Mucosa of descending colon (tissue), 3 donors: ENCODE measurements around the gene TEX28. TPM values are rescaled to one million over a fixed set of nuclear protein-coding genes. Genes with fewer than 3 reads are reported as not detected.
A peak's percentile ranks its signal among the peaks of the same experiment; 100 is the strongest.

ENCODE experiments used
- ATAC-seq: fragments of 200-7000 bp; cut with Tn5 transposase; one replicate; pipeline ENCODE4 v1.9.1; 2020; ENCODE audit warnings: mild to moderate bottlenecking, moderate library complexity
- DNase-seq, 3 donors: peaks; one replicate each; pipeline ENCODE4 v3.0.0-alpha.2; 2020
- H3K36me3 ChIP-seq: fragments of 200-600 bp; one replicate; pipeline ENCODE4 v1.8.0; 2021; ENCODE audit warnings: low read depth, mild to moderate bottlenecking
- H3K4me1 ChIP-seq: fragments of 200-600 bp; one replicate; pipeline ENCODE4 v1.8.0; 2021; ENCODE audit warnings: low read depth, mild to moderate bottlenecking
- H3K4me3 ChIP-seq: fragments of 200-600 bp; one replicate; pipeline ENCODE4 v1.8.0; 2021; ENCODE audit warnings: mild to moderate bottlenecking
- H3K9me3 ChIP-seq: fragments of 200-600 bp; one replicate; pipeline ENCODE4 v1.8.0; 2021; ENCODE audit warnings: mild to moderate bottlenecking
- CTCF ChIP-seq: fragments of 200-600 bp; IDR thresholded peaks from one replicate; pipeline ENCODE4 v1.8.0; 2022; ENCODE audit warnings: antibody characterized with exemption, mild to moderate bottlenecking
- intact Hi-C, 2 donors: fragments of 100-400 bp; cut with DNase I in 1 of 2; cut with micrococcal nuclease in 1 of 2; formaldehyde crosslinking; loops; one replicate each; pipeline versions ENCODE4 v1.11.0 to v1.11.1; 2022; cut with DNase I, micrococcal nuclease
- total RNA-seq, 3 donors: library from RNA; stranded (reverse); fragmentation: NEBNext Ultra II Directional in 2 of 3; extraction: Animal tissue kit (Norgen Biotek cat#: 25700) in 2 of 3; gene quantifications; one replicate each; pipeline versions ENCODE4 v1.2.1 to v1.2.4, GENCODE V29; 2021 to 2023
- donor health status: DM: no; HTN: no; CAD: no; lungs with moderate emphysema.
- donor health status: DM: no; HTN: no; CAD: no.
- donor health status: DM: no; HTN: yes; CAD: no.

The TEX28 gene
- total RNA-seq, 3 donors from 2014 or later = not detected

GRCh38 chrX:154309041-154309775 is 14.3 kb upstream of the TEX28 start:
- Histone ChIP-seq H3K36me3 (no peaks in the 10 kb centered on the region), H3K9me3 (no peaks in the 10 kb centered on the region), H3K4me3 (no peak overlapping the region), H3K4me1 (no peaks in the 10 kb centered on the region)
- no peak for TF ChIP-seq CTCF
- no peak for ATAC-seq
- intact Hi-C loops = no loop called here
- no peak for DNase-seq

- Histone ChIP-seq H3K4me1 (no peaks in the 10 kb centered on the region), H3K9me3 (no peaks in the 10 kb centered on the region), H3K36me3 (no peaks in the 10 kb centered on the region), H3K4me3 (no peak overlapping the region)
- peak in 2 of 3 donors; percentile 55 to 80 for DNase-seq
- peak; percentile 68 for TF ChIP-seq CTCF
- intact Hi-C loops = no loop called here
- ATAC-seq = peak; percentile 81
Measured at GRCh38 chrX:154308108-154308946, 13.4 kb upstream of the TEX28 start.

GRCh38 chrX:154307202-154307601 is 12.3 kb upstream of the TEX28 start:
- Histone ChIP-seq H3K36me3 (no peaks in the 10 kb centered on the region), H3K4me3 (no peak overlapping the region), H3K9me3 (no peaks in the 10 kb centered on the region), H3K4me1 (no peaks in the 10 kb centered on the region)
- intact Hi-C loops = no loop called here
- ATAC-seq (no peak), DNase-seq (no peak)
- TF ChIP-seq CTCF = no peak

GRCh38 chrX:154305541-154306205 is 10.7 kb upstream of the TEX28 start:
- no peak for TF ChIP-seq CTCF
- intact Hi-C loops = no loop called here
- Histone ChIP-seq H3K36me3 (no peaks in the 10 kb centered on the region), H3K4me1 (no peaks in the 10 kb centered on the region), H3K9me3 (no peaks in the 10 kb centered on the region), H3K4me3 (no peak overlapping the region)
- DNase-seq = no peak
- no peak for ATAC-seq

- Histone ChIP-seq H3K4me3 (no peak overlapping the region), H3K9me3 (no peaks in the 10 kb centered on the region), H3K36me3 (no peaks in the 10 kb centered on the region), H3K4me1 (no peaks in the 10 kb centered on the region)
- intact Hi-C loops = no loop called here
- TF ChIP-seq CTCF = no peak
- DNase-seq (no peak), ATAC-seq (no peak)
Measured at GRCh38 chrX:154304846-154305245, 9.9 kb upstream of the TEX28 start.
